Measurements from ENCODE around the gene TRMU.

The TRMU gene

DNA sequence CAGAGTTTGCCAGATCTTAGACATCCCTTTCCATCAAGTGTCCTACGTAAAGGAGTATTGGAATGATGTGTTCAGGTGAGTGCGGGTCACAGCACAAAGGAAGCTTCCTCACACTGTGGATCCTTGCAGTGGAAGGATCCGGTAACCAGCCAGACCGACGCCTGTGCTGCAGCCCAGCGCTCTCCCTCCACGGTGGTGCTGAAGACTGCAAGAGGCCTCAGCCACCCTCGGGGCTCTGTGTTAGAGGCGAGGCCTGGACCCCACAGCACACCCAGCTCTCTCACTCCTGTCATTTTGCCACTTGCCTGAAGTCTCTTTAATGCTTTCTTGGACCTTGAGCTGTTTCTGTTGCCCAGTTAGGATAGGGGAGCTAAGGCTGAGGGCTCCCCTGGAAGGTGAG, 2.4 kb downstream of the TRMU start:
- no peak for DNase-seq

DNA sequence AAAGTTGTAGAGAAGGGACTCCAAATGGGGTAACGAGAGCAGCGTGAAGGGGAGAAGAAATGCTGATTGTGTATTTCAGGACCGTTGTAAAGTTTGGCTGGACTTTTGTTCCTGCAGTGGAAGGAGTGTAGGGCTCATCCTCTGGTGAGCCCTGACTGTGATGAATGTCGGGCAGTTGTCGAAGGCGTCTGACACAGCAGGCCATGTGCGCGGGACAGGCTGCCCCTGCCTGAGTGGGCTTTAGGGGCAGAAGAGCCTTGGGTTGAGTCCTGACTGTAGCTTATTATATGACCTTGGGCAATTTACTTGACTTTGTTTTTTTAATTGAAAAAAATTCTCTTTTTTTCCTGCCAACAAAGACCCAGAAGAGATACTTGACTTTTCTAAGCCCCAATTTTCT, 3.1 kb downstream of the TRMU start:
- DNase-seq: no peak

DNA sequence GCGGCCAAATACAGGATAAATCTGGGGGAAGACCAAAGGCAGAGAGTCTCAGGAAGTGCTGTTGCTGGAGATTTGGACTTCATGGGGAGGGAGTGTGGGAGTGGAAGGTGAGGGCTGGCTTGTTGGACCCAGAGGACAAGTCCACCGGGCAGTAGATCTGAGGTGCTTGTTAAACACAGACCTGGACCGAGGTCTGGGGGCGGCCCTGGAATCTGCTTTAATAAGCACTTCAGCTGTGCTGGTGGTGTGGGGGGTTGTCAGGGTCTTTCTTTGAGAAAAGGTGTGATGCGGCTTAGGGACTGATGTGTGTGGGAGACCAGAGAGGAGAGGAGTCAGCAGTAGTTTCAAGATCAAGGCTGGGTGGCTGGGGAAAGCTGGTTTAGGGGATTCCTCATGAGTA, 4.4 kb downstream of the TRMU start:
- DNase-seq: no peak

DNA sequence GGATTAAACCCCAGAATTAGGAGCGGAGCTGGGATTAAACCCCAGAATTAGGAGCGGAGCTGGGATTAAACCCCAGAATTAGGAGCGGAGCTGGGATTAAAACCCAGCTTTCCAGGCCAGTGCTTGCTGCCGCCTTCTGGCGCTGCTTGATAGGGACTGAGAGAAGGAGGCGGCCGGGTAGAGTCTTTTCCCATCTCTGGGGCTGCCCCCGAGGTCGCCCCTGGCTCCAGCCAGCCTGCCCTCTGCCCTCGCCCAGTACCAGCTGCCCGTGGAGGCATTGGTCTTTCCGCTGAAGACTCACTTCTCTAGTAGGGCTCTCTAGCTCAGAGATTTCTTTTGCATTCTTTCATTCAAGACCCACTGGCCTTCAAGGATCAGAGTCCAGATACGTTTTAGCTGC, 5.2 kb downstream of the TRMU start:
- no peak for DNase-seq

DNA sequence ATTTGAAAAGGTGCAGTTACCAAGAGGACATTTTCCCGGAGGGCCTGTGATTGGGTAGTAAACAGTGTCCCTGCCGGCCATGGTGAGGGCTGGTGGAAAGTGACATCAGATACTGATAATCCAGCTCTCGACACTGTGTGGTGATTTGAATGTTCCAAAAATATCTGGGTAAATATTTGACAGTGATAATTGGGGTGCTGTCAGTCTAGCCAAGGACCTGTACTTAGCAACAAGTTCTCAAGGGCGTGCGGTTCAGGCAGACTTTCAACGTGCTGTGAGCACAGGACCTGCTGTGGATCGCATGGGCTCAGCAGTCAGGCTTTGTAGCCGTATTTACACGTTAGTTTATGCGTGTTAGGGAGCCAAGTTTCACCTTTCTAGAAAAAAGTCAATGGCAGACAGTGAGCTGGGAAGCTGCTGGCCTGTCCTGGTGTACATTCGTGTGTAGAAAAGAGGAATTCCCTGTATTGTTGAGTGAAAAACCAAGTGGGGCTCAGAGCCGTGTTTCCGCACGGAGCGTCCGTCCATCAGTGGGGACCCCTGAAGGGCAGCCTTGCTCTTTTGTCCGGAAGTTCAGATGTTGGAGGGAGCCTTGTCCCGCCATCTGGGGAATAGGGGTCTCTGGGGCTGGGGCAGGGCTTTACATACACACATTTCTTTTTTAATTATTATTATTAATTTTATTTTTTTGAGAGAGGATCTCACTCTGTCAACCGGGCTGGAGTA, 11.3 kb downstream of the TRMU start:
- no peak for DNase-seq

DNA sequence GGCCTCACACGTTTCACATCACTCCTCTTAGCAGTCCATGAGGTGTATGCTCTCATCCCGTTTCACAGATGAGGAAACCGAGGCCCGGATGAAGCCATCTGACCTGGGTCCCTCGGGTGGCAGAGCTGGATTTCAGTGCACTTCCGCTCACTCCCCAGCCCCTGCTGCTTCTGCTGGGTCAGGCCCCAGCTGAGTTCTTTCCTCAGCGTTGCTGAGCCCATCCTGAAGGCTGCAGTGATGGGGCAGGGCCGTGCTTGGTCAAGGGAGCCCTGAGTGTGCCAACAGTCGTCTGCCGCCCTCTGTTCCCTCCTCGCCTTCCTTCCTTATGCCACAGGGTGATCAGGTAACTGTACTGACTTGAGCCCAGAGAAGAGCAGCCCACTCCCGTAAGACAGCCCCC, 12.1 kb downstream of the TRMU start:
- no peak for DNase-seq

DNA sequence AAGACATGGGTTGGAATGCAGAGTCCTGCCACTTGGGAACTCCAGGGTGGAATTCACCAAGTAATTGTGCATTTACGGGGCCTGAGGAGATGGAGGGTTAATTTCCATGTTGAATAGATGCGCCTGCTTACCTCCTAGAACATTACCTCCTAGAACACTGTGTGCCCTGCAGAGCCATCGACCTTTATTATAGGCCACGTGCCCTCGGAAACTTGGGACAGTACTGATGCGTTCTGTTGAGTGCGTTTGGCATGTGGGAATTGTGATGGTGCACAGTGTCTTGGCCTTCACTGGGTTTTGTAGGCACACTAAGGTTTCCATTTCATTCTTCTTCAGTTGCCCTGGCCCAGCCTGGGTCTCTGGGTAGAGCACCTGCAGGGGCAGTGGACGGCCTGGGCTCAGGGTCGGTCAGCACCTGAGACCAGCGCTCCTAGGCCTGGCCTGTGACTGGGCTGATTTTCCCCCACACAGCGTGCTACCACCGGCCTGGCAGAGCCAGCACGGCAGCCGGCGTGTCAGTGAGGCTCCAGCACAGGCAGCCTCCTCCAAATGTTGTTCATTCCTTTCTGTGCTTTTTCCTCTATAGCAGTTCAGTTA, 12.7 kb downstream of the TRMU start:
- DNase-seq: no peak

DNA sequence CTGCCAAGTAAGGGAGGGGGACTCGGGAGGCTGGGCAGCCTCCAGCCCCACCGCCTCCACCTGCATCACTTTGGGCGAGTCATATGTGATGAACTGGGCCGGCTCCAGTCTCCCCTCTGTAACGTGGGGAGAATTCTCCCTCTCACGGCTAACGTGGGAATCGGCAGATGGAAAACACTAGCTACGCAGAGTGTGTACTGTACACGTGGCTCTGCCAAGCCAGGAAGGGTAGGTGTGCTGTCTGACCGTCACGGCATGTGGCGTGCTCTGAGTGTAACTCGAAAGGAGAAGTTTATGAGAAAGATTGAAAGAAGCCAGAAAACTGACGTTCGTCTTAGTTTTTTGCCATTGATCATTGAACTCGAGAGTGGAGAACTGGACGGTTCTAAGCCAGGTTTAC, 13.7 kb downstream of the TRMU start:
- no peak for DNase-seq

DNA sequence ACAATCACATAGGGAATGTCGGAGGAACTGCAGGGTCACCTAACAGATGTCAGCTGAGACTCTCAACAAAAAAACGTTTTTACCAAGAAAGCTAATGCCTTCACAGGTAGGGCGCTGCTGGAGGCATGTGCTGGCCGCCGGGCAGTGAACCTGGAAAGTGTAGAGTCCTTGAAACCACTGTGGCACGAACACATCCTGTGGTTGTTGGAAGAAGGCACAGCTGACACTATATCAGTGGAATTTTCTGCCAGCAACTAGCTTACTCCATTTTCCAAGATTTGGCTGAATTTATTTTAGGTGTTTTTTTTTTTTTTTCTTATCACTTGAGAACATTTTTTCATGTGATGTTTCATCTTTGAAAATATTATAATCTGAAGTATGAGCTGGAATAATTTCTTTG, 14.2 kb downstream of the TRMU start:
- DNase-seq: no peak

DNA sequence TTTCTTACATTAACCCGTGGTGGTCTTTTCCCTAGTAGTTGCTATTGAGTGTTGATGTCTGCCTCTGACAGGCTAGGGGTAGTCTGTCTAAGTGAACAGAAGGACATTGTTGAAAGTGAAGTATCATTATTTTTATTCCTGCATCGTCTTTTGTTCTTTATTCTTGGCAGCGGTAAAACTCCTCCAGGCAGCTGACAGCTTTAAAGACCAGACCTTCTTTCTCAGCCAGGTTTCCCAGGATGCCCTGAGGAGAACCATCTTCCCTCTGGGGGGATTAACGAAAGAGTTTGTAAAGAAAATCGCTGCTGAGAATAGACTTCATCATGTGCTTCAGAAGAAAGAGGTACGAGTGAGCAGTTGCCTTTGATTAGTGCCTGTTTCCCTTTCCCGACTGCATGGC, 14.6 kb downstream of the TRMU start:
- no peak for DNase-seq

DNA sequence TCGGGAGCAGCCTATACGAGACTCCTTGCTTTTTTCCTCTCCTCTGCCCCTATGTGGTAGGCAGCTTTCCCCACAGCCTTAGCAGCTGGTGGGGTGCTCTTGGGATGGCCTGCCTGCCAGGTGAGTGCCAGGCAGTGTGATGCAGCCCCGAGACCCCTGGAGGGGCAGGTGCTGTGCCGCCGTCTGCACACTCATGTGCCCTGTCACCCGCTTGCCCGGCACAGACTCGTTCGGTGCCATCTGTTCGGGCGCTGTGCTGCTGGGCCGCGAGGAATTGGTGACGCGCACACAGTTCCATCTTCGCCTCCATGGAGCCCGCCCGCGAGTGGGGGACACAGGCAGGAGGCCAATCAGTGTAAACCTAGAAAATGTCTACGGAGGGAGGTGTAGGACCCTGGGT, 15.1 kb downstream of the TRMU start:
- DNase-seq: no peak

DNA sequence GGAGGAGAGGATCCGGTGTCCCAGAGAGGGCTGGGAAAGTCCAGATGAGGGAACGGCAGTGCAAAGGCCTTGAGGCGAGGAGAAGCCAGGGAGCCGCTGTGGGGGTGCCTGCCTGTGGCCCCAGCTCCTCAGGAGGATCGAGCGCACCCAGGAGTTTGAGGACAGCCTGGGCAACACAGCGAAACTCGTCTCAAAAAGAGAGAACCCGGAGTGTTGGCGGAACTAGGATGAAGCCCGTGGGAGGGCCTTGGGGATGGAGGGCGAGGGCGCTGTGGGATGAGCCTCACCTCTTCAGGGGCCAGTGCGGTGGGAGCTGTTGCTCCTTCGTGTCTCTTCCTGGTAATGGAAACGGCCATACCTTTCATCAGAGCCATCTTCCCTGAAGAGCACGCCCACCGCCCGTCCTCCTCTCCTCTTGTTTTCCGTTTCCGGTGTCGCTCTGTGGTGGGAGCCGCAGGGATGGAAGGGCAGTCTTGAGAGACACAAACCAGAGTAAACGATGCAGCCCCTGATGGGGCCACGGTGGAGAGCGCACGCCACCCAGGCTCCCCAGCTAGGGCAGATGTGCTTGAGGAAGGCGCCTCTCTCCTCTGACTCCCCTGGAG, 15.7 kb downstream of the TRMU start:
- no peak for DNase-seq

DNA sequence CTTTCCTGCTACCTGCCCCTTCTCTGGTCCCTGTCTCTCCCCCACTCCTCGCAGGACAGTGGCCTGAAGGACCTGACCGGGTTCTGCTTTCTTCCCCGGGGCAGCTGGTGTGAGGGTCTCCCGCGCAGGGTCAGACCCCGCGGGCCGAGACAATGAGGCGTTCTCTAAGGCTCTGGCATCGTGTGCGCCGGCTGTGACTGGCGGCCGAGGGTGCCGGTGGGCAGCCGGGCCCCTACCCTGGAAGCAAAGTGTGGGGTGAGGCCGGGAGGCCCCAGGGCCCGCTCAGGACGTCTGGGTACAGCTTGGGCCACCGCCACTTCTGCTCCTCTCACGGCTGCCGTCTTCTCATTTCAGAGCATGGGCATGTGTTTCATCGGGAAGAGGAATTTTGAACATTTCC, 16.3 kb downstream of the TRMU start:
- no peak for DNase-seq

DNA sequence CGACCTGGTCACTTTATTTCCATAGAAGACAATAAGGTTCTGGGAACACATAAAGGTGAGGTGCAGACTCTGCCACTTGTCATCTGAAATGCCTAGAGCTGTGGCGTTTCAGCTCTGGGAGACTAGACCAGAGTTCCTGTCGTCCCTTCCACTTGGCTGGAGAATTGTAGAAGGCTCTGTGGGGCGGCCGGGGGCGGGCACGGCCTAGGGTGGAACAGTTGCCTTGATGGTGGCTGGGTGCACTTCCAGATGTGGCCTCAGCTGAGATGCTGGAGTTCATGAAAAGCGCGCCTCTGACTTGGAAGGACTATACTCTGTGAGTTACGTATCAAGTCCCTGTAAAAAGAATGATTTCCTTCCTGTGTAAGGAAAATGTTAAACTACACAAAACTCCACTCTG, 16.8 kb downstream of the TRMU start:
- DNase-seq: no peak

DNA sequence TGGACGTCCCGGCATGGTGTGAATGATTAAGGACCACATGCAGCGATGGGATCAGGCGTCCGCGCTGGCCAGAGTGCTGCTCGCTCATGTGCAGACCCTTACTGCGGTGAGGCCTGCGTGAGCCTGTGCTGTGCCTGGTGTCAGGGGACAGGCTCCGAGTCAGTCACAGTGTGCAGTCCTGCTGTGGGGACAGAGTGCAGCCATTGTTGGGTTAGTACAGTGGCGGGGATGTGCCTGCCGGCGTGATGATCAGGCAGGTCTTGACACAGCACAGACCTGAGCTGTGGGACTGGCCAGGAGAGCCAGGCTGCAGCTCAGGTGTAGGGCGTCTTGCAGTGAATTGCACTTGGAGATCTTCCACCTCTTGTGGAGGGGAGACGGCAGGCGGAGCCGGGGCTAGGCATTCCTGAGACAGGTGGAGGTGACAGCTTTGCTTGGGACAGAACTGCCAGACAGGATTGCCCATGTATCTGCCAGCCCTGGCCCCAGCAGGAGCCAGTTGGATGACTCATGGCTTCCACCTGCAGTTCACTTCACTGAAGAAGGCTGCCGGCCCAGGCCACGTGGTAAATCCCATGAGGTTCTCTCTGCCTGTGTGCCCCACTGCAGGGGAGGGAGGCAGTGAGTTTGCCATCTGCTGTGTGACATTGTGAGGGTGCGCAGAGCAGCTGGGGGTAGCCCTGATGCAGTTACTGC, 17.3 kb downstream of the TRMU start:
- no peak for DNase-seq

DNA sequence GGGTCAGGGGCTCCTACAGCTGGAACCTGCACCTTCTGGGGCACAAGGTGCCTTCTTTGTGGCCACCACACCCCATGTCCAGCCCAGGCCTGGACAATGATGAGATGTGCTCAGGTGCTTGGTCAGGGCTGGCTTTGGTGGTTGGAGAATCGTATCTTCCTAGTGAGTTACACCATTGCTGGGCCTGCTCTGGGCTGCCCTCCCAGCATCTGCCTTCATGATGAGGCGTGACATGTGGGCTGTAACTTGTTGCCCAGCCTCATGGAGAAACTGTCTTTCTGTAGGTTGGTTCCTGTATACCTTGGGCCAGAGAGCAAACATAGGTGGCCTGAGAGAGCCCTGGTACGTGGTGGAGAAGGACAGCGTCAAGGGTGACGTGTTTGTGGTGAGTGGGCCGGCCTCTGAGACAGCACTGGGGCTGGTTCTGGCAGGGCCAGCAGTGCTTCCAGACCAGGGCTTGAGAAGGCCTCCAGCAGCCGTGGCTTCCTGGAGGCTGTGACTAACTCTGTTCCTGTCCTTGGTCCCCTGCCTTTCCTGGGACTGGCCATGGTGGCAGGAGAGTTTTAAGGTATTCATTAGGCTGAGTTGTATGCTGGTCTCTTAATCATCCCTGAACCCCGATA, 18.1 kb downstream of the TRMU start:
- no peak for DNase-seq

DNA sequence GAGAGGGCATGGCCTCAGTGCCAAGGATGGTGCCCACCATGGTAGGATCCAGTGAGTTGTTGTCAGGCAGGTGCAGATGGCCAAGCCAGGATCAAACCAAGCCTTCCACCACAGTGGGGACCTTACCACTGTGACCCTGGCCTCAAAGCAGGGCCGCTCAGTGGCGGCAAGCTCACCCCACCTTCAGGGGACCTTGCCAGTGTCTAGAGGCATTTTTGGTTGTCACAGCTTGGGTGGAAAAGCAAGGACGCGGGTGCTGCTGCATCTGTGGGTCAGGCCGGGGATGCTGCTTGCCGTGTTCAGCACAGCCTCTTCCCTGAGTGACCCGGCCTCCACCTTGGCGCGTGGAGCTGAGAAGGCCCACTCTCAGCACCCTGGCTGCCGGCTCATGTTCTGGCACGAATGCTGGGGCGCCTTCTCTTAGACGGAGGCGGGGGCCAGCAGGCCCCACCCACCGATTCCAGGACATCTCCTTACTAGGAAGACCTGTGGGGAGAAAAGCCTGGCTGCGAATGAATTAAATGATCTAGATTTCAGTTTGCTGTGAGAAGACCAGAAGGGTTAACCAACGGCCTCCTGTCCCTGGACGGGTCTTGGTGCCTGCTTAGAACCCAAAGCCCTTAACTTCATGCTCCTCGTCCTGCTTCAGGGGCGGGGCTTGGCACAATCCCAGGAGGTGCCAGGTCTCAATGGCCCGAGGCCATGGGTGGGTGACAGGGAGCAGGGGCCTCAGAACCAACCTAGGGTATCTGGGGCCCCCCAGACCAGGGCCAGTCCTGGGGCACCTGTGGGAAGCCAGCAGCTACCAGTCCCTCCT, 18.9 kb downstream of the TRMU start:
- DNase-seq: no peak

DNA sequence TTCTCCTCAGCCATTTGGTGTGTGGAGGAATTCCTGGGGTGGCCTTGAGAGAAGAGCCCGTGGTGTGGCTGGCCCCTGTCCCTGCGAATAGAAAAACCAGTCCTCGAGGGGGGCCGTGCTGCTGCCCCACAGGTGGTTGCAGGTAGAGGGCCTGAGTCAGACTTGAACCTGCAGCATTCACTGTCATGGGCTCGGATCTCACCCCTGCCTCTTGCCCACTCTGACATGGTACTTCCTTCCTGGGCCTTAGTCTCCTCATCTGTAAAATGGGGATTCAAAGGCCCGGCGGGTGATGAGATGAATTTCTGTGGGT, 19.4 kb downstream of the TRMU start:
- DNase-seq: no peak

DNA sequence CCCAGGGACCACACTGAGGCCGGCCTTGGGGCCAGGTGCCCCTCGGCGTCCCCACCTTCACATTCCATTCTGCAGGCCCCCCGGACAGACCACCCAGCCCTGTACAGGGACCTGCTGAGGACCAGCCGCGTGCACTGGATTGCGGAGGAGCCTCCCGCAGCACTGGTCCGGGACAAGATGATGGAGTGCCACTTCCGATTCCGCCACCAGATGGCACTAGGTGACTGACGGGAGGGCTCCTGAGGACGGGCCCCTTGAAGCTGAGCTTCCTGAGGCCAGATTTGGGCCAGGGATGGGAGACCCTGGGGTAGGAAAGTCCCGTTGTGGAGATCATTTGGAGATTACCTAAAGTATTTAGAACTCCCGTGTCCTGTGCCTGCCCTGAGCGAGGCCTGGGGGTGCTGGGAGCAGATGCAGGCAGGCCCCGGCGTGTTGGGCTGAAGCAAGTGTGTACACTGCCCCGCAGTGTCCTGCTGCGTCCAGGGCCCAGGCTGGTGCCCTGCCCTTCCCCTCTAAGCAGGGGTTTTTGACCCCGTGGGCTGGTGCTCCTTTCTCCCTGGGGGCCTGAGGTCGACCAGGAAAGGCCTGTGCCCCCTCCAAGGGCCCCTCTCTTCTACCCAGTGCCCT, 20.0 kb downstream of the TRMU start:
- DNase-seq: peak; percentile 55

DNA sequence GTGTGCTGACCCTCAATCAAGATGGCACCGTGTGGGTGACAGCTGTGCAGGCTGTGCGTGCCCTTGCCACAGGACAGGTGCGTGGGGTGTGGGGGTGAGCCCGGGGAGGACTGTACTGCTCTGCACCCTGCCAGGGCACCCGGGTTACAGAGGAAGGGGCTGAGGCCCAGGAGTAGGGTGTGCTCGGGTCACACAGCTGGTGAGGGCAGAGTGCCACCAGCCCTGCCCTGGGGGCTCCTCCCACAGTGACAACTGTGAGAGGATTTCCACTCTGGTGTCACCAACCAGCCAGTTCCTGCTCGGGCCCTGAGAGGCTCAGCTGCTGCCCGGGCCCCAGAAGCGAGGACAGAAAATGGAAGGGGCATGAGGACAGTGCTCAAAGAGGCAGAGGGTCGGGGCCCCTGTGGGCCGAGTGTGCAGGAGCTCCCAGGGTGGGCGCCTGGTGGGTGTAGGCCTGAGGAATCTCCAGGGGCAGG, 20.5 kb downstream of the TRMU start:
- DNase-seq: no peak

DNA sequence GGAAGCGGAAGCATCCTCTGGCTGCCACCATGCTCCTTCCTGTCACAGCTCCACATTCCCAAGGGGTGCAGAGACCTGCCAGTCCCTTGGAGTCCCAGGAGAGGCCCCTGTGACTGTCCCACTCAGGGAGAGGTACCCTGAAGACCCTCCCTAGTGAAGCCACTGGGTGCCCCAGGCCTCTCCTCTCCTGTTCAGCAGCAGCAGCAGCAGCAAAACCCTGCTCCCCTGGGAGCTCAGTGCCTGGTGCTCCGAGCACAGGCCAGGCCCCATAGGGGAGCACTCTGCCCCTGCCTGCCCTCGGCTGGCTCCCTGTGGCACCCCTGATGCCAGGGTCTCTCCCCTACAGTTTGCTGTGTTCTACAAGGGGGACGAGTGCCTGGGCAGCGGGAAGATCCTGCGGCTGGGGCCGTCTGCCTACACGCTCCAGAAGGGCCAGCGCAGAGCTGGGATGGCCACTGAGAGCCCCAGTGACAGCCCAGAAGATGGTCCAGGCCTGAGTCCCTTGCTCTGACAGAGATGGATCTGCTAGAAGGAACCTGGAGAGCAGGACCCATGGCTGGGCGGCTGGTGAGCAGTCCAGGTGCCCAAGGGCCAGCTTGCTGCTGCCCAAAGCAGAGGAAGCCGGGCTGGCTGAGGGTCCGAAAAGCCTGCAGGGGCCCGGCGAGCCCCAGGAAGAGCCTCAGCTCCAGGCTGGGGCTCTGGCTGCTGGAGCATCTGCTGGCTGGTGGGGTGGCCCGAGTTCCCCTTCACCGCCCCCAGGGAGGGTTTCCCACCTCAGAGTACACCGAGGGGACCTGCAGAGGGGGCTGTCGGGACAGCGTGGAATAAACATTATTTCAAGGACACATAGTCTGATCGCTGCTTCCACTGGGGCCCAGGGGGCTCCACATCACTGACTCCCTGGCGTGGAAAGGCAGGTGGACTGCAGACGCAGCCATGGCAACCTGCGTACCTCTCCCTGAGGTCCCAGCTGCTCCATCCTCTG, 21.3 kb downstream of the TRMU start:
- DNase-seq: no peak
